GM18519 (cell line): ENCODE measurements around the gene ERVFRD-1.

ENCODE experiments used
- ATAC-seq: cut with Tn5 transposase; IDR thresholded peaks from one replicate; pipeline ENCODE4 v1.9.1; 2021; ENCODE audit warnings: mild to moderate bottlenecking, moderate library complexity; ENCODE audit not compliant: unreplicated experiment, low FRiP score

Gene ERVFRD-1

GRCh38 chr6:11110921-11111768 is at the start of gene ERVFRD-1:
ERVFRD-1 (minus strand) TSS chr6:11111725; CDS start chr6:11105310, 6,415 bp downstream.
- ATAC-seq, result no peak

- ATAC-seq, result no peak
Measured at GRCh38 chr6:11160199-11160598, 48.7 kb upstream of the ERVFRD-1 start.

GRCh38 chr6:11155589-11155988 is 44.1 kb upstream of the ERVFRD-1 start:
- ATAC-seq, result no peak

- ATAC-seq, result no peak
Measured at GRCh38 chr6:11153447-11153846, 41.9 kb upstream of the ERVFRD-1 start.

GRCh38 chr6:11152581-11152980 is 41.1 kb upstream of the ERVFRD-1 start:
- ATAC-seq, result no peak

GRCh38 chr6:11151488-11151887 is 40.0 kb upstream of the ERVFRD-1 start:
- no peak for ATAC-seq

GRCh38 chr6:11149551-11149950 is 38.0 kb upstream of the ERVFRD-1 start:
- ATAC-seq, result no peak

- ATAC-seq, result no peak
Measured at GRCh38 chr6:11146117-11146826, 34.7 kb upstream of the ERVFRD-1 start.

GRCh38 chr6:11144393-11144851 is 32.9 kb upstream of the ERVFRD-1 start:
- no peak for ATAC-seq

- ATAC-seq, result no peak
Measured at GRCh38 chr6:11143394-11144371, 32.2 kb upstream of the ERVFRD-1 start.

GRCh38 chr6:11142296-11143027 is 30.9 kb upstream of the ERVFRD-1 start:
- ATAC-seq, result no peak

- ATAC-seq, result no peak
Measured at GRCh38 chr6:11141295-11141694, 29.8 kb upstream of the ERVFRD-1 start.

GRCh38 chr6:11140056-11140455 is 28.5 kb upstream of the ERVFRD-1 start:
- ATAC-seq, result no peak

- no peak for ATAC-seq
Measured at GRCh38 chr6:11139051-11139960, 27.8 kb upstream of the ERVFRD-1 start.

- no peak for ATAC-seq
Measured at GRCh38 chr6:11136809-11137208, 25.3 kb upstream of the ERVFRD-1 start.

- ATAC-seq, result no peak
Measured at GRCh38 chr6:11133281-11133680, 21.8 kb upstream of the ERVFRD-1 start.

GRCh38 chr6:11132194-11132888 is 20.8 kb upstream of the ERVFRD-1 start:
- ATAC-seq, result no peak

- no peak for ATAC-seq
Measured at GRCh38 chr6:11130605-11131004, 19.1 kb upstream of the ERVFRD-1 start.
